HG02678 (cell line): ENCODE data around the gene TMEM145.

ENCODE experiments used
- ATAC-seq: cut with Tn5 transposase; IDR thresholded peaks from one replicate; pipeline ENCODE4 v1.9.1; 2021; ENCODE audit warnings: mild to moderate bottlenecking, moderate library complexity; ENCODE audit not compliant: unreplicated experiment

Gene TMEM145

GRCh38 chr19:42357290-42357689 is 44.2 kb downstream of the TMEM145 start:
- ATAC-seq, result no peak

- no peak for ATAC-seq
These were observed 47.9 kb downstream of the TMEM145 start for GRCh38 chr19:42360787-42361544.

- ATAC-seq, result no peak
These were observed 48.4 kb downstream of the TMEM145 start for GRCh38 chr19:42361545-42361910.

DNA sequence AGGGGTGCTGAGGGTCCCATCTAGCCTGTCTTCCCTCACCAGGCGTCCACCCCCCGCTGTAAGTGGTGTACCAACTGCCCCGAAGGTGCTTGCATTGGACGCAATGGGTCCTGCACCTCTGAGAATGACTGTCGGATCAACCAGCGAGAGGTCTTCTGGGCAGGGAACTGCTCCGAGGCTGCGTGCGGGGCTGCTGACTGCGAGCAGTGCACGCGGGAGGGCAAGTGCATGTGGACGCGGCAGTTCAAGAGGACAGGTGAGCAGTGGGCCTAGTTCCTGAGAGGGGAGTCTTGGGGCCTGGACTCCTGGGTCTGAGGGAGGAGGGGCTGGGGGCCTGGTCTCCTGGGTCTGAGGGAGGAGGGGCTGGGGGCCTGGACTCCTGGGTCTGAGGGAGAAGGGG is 49.2 kb downstream of the TMEM145 start:
- ATAC-seq, result no peak

DNA sequence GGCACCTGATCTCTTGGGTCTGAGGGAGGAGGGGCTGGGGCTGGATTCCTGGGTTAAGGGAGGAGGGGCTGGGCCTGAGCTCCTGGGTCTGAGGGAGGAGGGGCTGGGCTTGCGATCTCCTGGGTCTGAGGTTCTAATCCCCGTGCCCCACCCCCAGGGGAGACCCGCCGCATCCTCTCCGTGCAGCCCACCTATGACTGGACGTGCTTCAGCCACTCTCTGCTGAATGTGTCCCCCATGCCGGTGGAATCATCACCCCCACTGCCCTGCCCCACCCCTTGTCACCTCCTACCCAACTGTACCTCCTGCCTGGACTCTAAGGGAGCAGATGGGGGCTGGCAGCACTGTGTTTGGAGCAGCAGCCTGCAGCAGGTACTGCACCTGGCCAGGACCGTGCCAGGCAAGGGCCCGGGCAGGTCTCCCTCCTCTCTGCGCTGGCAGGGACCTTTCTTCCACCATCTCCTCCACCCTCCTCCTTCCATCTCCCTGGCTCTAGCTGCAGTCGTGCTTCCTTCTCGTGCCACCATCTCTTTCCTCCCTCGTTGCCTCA is 49.9 kb downstream of the TMEM145 start:
- ATAC-seq, result no peak

- no peak for ATAC-seq
These were observed 50.7 kb downstream of the TMEM145 start for GRCh38 chr19:42363614-42364346.

DNA sequence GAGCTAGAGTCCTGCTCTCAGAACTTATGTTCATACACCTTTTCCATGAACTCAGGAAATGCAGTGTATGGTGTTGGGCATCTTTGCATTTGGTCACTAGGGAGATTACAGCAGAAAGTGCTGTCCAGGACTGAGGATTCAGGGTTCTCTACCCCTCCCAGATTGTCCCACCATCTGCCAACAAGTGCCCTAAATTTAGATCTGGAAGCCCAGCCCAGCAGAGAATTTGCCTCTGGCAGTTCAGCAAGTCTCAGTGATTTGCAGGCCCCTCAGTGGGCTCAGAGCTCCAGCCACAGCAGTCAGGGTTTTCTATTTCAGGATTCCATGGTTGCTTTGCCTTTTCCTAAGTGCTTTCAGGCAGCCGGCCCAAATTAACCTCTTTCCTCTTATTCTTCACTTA is 53.6 kb downstream of the TMEM145 start:
- no peak for ATAC-seq

GRCh38 chr19:42367929-42368328 is 54.8 kb downstream of the TMEM145 start:
- ATAC-seq, result no peak

GRCh38 chr19:42368360-42368759 is 55.3 kb downstream of the TMEM145 start:
- no peak for ATAC-seq

DNA sequence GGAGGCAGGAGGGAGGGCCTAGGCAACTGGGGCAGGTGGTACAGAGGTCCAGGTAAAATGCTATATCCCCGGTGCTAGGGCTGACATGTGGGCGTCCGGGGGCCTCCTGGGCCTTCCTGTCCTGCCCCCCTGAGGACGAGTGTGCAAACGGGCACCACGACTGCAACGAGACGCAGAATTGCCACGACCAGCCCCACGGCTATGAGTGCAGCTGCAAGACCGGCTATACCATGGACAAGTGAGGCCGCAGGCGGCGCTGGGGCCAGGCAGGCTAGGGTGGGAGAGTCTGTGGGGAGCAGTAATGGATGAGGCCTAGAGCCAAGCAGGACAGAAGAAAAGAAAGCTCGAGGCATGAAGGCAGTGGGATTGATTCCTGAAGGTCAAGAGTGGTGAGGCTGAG is 55.7 kb downstream of the TMEM145 start:
- ATAC-seq, result no peak

- ATAC-seq, result no peak
These were observed 56.4 kb downstream of the TMEM145 start for GRCh38 chr19:42369433-42370067.

DNA sequence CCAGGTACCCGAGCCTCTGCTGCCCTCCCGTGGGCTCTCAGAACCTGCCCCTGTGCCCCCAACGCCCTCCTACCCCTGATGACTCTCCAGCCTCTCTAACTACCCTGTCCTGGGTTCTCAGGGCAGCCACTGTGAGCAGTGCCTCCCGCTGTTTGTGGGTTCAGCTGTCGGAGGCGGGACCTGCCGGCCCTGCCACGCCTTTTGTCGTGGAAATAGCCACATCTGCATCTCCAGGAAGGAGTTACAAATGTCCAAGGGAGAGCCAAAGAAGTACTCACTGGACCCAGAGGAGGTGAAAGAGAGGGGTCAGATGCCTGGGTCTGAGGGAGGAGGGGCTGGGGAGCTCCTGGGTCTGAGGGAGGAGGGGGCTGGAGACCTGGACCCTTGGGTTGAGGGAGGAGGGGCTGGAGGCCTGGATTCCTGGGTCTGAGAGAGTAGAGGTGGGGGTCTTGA is 57.0 kb downstream of the TMEM145 start:
- no peak for ATAC-seq

GRCh38 chr19:42370626-42371175 is 57.6 kb downstream of the TMEM145 start:
- ATAC-seq, result no peak
